Neural cell (in vitro differentiated cells): ENCODE results near the gene STK32B. TPM values are rescaled to one million over a fixed set of nuclear protein-coding genes. Genes with fewer than 3 reads are reported as not detected.

Experiments
- H2AFZ ChIP-seq: fragments of 200-600, 300-800 bp; sonication (generic), shearing (Covaris generic); 2 replicates; pipeline ENCODE4 v1.6.0; 2014; ENCODE audit warnings: low read depth, mild to moderate bottlenecking, antibody characterized with exemption, low read length, moderate library complexity
- H3F3A ChIP-seq: fragments of 200-600 bp; shearing (Covaris generic); 2 replicates; pipeline ENCODE4 v1.6.1; 2016; ENCODE audit warnings: mild to moderate bottlenecking, moderate library complexity, mixed read lengths, antibody characterized with exemption, low read length; ENCODE audit not compliant: insufficient read depth, poor library complexity, severe bottlenecking
- H3K27ac ChIP-seq: fragments of 200-600, 300-800 bp; sonication (generic), shearing (Covaris generic); 2 replicates; pipeline ENCODE4 v1.5.1; 2014; ENCODE audit warnings: mild to moderate bottlenecking, low read length, moderate library complexity
- H3K27me3 ChIP-seq: fragments of 300-800, 200-600 bp; sonication (generic), shearing (Covaris generic); 2 replicates; pipeline ENCODE4 v1.6.0; 2014; ENCODE audit warnings: mild to moderate bottlenecking, low read depth, low read length, moderate library complexity; ENCODE audit not compliant: insufficient read depth
- H3K36me3 ChIP-seq: fragments of 300-800, 200-600 bp; sonication (generic), shearing (Covaris generic); 2 replicates; pipeline ENCODE4 v1.5.1; 2014; ENCODE audit warnings: mild to moderate bottlenecking, antibody characterized with exemption, low read length, moderate library complexity; ENCODE audit not compliant: insufficient read depth
- H3K4me2 ChIP-seq: fragments of 300-800, 200-600 bp; sonication (generic), shearing (Covaris generic); 2 replicates; pipeline ENCODE4 v1.6.0; 2014; ENCODE audit warnings: mild to moderate bottlenecking, low read length
- H3K4me3 ChIP-seq: fragments of 300-800, 200-600 bp; sonication (generic), shearing (Covaris generic); 2 replicates; pipeline ENCODE4 v1.5.1; 2014; ENCODE audit warnings: mild to moderate bottlenecking, low read length, moderate library complexity
- H3K79me2 ChIP-seq: fragments of 200-600 bp; shearing (Covaris generic); replicated peaks from 2 replicates; pipeline ENCODE4 v1.6.0; 2014; ENCODE audit warnings: mild to moderate bottlenecking, low read length, moderate library complexity; ENCODE audit not compliant: insufficient read depth
- H3K9ac ChIP-seq: fragments of 300-800, 200-600 bp; sonication (generic), shearing (Covaris generic); 2 replicates; pipeline ENCODE4 v1.6.1; 2016; ENCODE audit warnings: mild to moderate bottlenecking, low read length, mixed read lengths
- H3K9me2 ChIP-seq: fragments of 200-600 bp; shearing (Covaris generic); 2 replicates; pipeline ENCODE4 v1.6.1; 2016; ENCODE audit warnings: mild to moderate bottlenecking, low read length, mixed read lengths; ENCODE audit not compliant: insufficient read depth
- H3K9me3 ChIP-seq: fragments of 200-600, 300-800 bp; sonication (generic), shearing (Covaris generic); 2 replicates; pipeline ENCODE4 v1.6.1; 2016; ENCODE audit warnings: mild to moderate bottlenecking, mixed run types, low read length, moderate library complexity, mixed read lengths
- H4K20me1 ChIP-seq: fragments of 200-600 bp; shearing (Covaris generic); 2 replicates; pipeline ENCODE4 v1.6.1; 2016; ENCODE audit warnings: mild to moderate bottlenecking, mixed run types; ENCODE audit not compliant: insufficient read depth
- EP300 ChIP-seq: fragments of 450-650 bp; conservative IDR thresholded peaks from 2 replicates; pipeline ENCODE4 v1.6.1; 2014; ENCODE audit warnings: antibody characterized with exemption, mild to moderate bottlenecking, moderate library complexity; ENCODE audit not compliant: poor library complexity, severe bottlenecking
- EZH2 ChIP-seq: fragments of 200-600, 300-800 bp; shearing (Covaris generic), sonication (generic); IDR thresholded peaks from 2 replicates; pipeline ENCODE4 v1.6.1; 2014; ENCODE audit warnings: antibody characterized with exemption, low read length, borderline replicate concordance, mild to moderate bottlenecking; ENCODE audit not compliant: insufficient read depth, poor library complexity, severe bottlenecking
- MXI1 ChIP-seq: fragments of 450-650 bp; conservative IDR thresholded peaks from 2 replicates; pipeline ENCODE4 v1.6.1; 2014; ENCODE audit warnings: antibody characterized with exemption, mild to moderate bottlenecking; ENCODE audit not compliant: poor library complexity, severe bottlenecking
- POLR2AphosphoS5 ChIP-seq: IDR thresholded peaks from 2 replicates; pipeline ENCODE4 v1.6.1; 2012
- RAD21 ChIP-seq: fragments of 450-650 bp; conservative IDR thresholded peaks from 2 replicates; pipeline ENCODE4 v1.6.1; 2014; ENCODE audit warnings: antibody characterized with exemption, mild to moderate bottlenecking, moderate library complexity
- REST ChIP-seq: IDR thresholded peaks from 2 replicates; pipeline ENCODE4 v1.6.1; 2012; ENCODE audit warnings: borderline replicate concordance
- SMC3 ChIP-seq: fragments of 450-650 bp; conservative IDR thresholded peaks from 2 replicates; pipeline ENCODE4 v1.6.1; 2014; ENCODE audit warnings: antibody characterized with exemption, mild to moderate bottlenecking, moderate library complexity; ENCODE audit not compliant: poor library complexity
- TAF1 ChIP-seq: IDR thresholded peaks from 2 replicates; pipeline ENCODE4 v1.6.1; 2012; ENCODE audit warnings: low read depth
- polyA plus RNA-seq: library from polyadenylated mRNA; depleted of rRNA; stranded (reverse); fragments of >200 nt; gene quantifications from 2 replicates; pipeline ENCODE4 v1.2.3, GENCODE V29; 2014
- TF ChIP-seq, protein P1 (sequence below): fragments of 450-650 bp; IDR thresholded peaks from 2 replicates; pipeline ENCODE4 v1.5.1; 2014; ENCODE audit warnings: antibody characterized with exemption, mild to moderate bottlenecking, moderate library complexity; ENCODE audit not compliant: poor library complexity, severe bottlenecking

Gene STK32B
- polyA plus RNA-seq, 1 donor from 2014 or later = 42.8 TPM

- no peaks in the 10 kb centered on the region for H3K36me3 ChIP-seq
Observed at GRCh38 chr4:5162909-5163508, 111.7 kb downstream of the STK32B start.

DNA sequence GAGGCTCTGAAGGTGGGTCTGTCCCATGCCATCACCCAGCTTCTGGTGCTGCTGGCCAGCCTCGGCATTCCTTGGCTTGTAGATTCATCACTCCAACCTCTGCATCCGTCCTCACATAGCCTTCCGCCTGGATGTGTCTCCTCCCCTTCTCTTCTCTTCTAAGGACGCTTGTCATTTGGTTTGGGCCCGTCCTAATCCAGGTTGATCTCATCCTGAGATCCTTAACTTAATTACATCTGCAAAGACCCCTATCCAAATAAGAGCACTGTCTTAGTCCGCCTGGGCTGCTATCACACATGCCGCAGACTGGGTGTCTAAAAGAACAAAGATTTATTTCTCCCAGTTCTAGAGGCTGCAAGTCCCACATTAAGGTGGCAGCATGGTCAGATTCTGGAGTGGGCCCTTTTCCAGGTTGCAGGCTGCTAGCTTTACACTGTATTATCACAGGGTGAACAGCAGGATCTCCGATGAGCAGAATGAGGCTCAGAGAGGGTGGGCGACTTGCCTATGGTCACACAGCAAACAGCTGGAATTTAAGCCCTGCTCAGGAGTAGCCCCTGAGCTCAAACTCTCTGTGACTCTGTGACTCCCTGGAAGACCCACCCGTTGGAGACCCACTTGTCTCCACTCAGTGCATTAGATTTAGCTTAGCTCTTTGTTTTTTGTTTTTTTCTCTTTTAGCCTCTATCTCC, 113.1 kb downstream of the STK32B start:
- Histone ChIP-seq H3K36me3 (no peaks in the 10 kb centered on the region), H4K20me1 (no peaks in the 10 kb centered on the region), H3K9ac (no peak overlapping the region), H3K79me2 (no peaks in the 10 kb centered on the region), H3K4me3 (no peak overlapping the region), H3F3A (no peaks in the 10 kb centered on the region), H3K27me3 (no peaks in the 10 kb centered on the region), H3K27ac (no peak overlapping the region), H3K9me3 (no peaks in the 10 kb centered on the region), H2AFZ (no peak overlapping the region), H3K9me2 (no peaks in the 10 kb centered on the region), H3K4me2 (no peak overlapping the region)
- no peak for TF ChIP-seq TAF1
- TF ChIP-seq EZH2 = no peak
- no peak for TF ChIP-seq REST
- no peak for TF ChIP-seq EP300
- TF ChIP-seq MXI1 = no peak
- TF ChIP-seq SMC3 = no peak
- TF ChIP-seq, protein P1, sequence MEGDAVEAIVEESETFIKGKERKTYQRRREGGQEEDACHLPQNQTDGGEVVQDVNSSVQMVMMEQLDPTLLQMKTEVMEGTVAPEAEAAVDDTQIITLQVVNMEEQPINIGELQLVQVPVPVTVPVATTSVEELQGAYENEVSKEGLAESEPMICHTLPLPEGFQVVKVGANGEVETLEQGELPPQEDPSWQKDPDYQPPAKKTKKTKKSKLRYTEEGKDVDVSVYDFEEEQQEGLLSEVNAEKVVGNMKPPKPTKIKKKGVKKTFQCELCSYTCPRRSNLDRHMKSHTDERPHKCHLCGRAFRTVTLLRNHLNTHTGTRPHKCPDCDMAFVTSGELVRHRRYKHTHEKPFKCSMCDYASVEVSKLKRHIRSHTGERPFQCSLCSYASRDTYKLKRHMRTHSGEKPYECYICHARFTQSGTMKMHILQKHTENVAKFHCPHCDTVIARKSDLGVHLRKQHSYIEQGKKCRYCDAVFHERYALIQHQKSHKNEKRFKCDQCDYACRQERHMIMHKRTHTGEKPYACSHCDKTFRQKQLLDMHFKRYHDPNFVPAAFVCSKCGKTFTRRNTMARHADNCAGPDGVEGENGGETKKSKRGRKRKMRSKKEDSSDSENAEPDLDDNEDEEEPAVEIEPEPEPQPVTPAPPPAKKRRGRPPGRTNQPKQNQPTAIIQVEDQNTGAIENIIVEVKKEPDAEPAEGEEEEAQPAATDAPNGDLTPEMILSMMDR = no peak
- no peak for TF ChIP-seq RAD21
- TF ChIP-seq POLR2AphosphoS5 = no peak

More at GRCh38 chr4:5162909-5163508, 111.7 kb downstream of the STK32B start:
- no peak overlapping the region for H3K27ac ChIP-seq
- no peaks in the 10 kb centered on the region for H4K20me1 ChIP-seq
- H2AFZ ChIP-seq = no peak overlapping the region
- no peaks in the 10 kb centered on the region for H3K27me3 ChIP-seq
- H3F3A ChIP-seq = no peaks in the 10 kb centered on the region
- no peak overlapping the region for H3K4me3 ChIP-seq
- no peaks in the 10 kb centered on the region for H3K9me2 ChIP-seq
- no peak for TF ChIP-seq REST
- TF ChIP-seq SMC3 = no peak
- H3K4me2 ChIP-seq = no peak overlapping the region
- no peaks in the 10 kb centered on the region for H3K79me2 ChIP-seq
- no peak overlapping the region for H3K9ac ChIP-seq
- H3K9me3 ChIP-seq = no peaks in the 10 kb centered on the region
